ENCODE results near the gene ZFHX3.

DNA sequence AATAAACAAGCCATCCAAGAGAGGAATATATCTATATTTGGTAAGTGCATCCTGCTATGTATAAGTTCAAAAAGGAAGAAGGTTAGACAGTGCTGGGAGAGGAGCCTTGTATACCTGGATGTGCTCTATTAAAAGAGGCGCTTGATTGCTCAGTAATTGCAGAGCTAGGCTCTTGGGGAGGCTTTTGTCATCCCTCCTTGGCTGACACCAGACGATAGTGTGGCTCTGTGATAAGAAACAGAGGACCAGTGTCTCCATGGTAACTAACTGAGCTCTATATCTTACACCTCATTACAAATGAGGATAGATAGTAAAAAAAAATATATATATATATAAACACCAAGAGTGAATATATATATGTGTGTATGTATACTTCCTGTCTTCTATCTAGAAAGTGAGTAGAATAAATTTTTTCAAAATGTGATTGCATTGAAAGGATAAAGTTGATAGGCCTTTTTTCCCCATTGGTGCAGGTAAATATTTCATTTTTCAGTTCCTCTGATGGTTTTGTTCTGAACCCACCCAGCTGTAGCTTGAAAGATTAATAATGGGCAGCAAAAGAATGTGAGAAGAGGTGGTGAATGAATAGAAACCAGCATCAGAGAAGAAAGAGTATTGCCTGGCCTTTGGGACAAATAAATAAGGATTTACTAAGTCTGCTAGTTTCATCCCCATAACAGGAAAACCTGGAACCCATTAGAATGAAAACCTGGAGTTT, 303.7 kb downstream of the ZFHX3 start:
- TF ChIP-seq CTCF (conservative IDR thresholded peaks at IDR 0.05) (no peak), ZFX (IDR thresholded peaks at IDR 0.05) (no peak)

Measured in C4-2B (cell line).